ENCODE data around the gene ATG101.

DNA sequence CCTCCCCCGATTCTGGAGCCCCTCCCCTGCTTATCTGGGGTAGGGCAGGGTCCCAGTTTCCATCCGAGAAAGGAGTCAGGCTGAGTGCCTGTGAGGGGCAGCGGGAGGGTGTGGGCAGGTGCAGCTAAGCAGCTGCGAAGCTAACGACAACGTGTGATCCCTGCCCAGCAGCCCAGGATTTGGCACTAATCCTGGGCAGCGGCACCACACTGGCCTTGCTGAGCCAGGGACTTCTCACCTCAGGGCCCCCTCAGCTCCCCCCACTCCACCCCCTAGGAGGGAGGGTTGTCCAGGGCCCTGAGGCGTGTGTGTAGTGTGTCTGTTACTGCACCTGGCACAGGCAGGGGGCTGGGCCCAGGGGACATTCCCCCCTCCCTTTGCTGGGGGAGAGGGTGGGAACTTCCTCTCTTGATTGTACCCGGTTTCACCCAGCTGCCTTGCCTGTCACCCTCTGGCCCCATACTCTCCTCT, 11.5 kb downstream of the ATG101 start:
- TF ChIP-seq POLR2A (IDR thresholded peaks at IDR 0.05; ENCODE audit: control extremely low read depth in 1 of 2, low read depth in 2 of 2, low read length in 2 of 2) (no peak), EP300 (IDR thresholded peaks at IDR 0.05; ENCODE audit: borderline replicate concordance in 1 of 2, low read depth in 2 of 2, low read length in 2 of 2) (no peak), POLR2AphosphoS5 (IDR thresholded peaks at IDR 0.05; ENCODE audit: low read depth, low read length) (no peak)

Data from H1 (cell line).